GM18517 (cell line): ENCODE measurements around the gene AGPAT3.

Experiments used
- ATAC-seq: cut with Tn5 transposase; IDR thresholded peaks from one replicate; pipeline ENCODE4 v1.9.1; 2021; ENCODE audit warnings: mild to moderate bottlenecking, moderate library complexity; ENCODE audit not compliant: unreplicated experiment

The AGPAT3 gene

DNA sequence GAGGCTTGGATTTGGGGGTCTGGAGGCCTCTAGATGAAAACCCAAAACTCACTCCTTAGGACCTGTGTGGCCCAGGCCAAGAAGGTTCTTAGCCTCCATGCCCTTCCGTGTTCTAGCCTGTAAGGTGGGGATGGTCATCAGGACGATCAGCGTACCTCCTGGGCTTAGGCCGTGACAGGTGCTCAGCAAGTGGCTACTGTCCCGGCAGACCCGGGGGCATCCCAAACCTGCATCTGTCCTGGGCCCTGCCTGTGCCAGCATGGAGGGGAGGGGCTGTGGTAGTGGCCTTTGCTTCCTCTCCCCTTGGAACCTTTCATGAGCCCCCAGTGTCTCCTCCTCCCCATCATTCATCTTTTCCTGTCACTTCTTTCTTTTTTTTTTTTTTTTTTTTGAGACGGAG lies 124.4 kb downstream of the AGPAT3 start:
- ATAC-seq: no peak

DNA sequence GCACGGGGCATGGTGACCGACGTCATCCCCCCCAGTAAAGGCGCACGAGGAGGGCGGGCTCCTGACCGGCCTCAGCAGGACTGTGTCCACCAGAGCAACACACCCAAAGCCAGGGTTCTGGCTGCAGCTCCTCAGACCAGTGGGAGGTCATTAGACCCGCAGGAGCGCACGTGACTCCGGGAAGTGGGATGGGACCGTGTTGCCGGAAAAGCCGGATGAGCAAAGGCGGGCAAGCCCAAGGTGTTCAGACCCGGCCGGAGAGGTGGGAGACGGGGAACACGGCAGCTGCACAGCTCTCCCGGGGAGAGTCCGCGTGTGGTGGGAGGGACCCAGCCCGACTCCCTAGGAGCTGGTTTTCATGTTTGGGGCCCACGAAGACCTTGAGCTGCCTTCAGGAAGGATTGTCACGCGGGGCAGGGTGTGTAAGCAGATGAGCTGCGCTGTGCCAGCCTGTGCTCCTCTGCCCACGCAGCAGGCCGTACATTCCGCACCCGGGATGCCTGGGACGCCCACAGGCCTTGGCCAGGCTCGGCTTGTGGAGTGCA lies 126.5 kb downstream of the AGPAT3 start:
- no peak for ATAC-seq

DNA sequence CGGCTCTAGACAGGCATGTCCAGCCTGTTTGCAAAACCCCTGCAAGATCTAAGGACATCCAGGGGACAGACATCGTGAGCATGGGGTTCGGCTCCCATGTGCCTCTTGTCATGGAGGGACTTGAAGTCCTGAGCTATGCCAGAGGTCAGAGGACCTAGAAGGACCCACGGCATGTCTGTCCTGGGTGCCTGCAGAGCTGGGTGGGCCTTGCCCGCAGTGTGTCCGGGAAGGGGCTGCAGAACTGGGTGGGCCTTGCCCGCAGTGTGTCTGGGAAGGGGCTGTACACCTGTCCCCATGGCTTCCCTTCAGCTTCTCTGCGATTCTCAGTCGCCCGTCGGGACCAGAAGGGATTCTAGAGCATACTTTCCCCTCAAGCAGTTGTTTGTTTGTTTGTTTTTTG lies 127.1 kb downstream of the AGPAT3 start:
- ATAC-seq: no peak

DNA sequence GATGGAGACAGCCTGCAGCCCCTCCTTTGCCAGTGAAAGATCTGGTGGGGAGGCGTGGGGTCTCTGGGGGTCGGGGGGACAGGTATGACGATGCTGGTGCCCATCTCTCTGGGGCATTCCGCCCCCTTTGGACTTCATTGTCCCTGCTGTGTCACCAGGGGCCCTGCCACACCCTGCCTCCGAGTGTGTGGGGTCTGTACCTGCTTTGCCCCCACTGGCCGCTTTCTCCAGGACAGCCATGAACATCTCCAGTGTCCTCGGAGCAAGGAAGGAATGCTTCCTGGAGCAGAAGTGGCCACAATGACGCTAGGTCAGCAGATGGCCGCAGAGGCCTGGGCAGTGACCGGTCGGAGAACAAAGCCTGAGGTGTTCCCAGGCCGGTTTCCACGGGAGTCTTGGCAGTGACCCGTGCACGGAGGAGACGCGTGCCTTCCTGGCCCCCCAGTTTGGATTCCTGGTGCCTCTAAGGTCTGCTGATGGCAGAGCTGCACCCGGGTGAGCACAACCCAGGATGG lies 128.5 kb downstream of the AGPAT3 start:
- no peak for ATAC-seq

DNA sequence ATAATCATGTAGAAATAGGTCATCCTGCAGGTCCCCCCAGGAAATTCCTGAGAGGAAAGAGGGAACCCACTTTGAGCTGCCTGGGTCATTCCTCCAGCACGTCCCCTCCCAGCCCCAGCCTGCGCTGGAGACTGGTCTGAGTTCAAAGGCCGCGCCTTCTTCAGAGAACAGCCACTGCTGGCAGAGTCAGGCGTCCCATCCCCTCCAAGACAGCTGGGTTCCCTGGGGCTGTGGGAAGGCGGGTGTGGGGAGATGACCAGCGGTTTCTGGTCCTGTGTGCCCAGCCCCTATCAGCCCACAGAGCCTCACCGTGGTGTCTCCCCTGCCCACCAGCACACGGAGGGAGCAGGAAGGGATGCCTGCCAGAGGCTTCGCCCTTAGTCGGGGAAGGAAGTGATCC lies 129.1 kb downstream of the AGPAT3 start:
- ATAC-seq: no peak

DNA sequence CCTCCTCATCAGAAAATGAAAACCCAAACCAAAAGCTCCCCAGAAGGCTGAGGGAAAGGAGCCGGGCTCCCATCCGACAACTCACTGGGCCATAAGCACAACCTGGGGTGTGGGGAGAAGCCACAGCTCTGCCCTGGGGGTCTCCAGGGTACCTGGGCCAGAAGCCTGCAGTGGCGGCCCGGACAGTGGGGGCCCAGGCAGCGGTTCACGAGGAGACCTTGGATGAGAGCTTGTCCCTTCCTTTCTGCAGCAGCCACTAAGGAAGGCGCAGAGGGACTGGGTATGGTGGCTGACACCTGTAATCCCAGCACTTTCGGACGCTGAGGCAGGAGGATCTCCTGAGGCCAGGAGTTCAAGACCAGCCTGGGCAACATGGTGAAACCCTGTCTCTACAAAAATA lies 129.6 kb downstream of the AGPAT3 start:
- no peak for ATAC-seq

DNA sequence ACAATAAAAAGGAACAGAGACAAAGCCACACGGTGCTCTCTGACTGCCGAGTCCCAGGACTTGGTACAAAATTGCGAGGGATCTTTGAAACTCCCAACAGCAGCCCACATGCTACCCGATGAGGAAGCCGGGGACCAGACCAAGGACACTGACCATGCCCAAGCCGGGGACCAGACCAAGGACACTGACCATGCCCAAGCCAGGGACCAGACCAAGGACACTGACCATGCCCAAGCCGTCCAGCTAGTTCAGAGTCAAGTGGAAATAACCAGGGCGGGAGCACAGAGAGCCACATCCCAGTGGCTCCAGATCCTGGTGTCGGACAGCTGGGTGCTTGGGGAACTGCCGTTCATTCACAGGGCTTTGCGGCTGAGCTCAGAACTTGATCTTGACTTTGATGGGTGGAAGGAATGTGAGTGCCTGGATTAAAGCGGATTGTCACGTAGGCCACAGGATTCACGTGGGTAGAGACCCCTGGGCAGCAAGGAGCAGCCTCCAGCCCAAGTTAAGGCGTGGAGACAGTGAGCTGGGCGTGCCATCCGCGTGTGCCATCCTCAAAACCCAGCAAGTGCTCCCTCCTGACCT lies 130.6 kb downstream of the AGPAT3 start:
- ATAC-seq: no peak

DNA sequence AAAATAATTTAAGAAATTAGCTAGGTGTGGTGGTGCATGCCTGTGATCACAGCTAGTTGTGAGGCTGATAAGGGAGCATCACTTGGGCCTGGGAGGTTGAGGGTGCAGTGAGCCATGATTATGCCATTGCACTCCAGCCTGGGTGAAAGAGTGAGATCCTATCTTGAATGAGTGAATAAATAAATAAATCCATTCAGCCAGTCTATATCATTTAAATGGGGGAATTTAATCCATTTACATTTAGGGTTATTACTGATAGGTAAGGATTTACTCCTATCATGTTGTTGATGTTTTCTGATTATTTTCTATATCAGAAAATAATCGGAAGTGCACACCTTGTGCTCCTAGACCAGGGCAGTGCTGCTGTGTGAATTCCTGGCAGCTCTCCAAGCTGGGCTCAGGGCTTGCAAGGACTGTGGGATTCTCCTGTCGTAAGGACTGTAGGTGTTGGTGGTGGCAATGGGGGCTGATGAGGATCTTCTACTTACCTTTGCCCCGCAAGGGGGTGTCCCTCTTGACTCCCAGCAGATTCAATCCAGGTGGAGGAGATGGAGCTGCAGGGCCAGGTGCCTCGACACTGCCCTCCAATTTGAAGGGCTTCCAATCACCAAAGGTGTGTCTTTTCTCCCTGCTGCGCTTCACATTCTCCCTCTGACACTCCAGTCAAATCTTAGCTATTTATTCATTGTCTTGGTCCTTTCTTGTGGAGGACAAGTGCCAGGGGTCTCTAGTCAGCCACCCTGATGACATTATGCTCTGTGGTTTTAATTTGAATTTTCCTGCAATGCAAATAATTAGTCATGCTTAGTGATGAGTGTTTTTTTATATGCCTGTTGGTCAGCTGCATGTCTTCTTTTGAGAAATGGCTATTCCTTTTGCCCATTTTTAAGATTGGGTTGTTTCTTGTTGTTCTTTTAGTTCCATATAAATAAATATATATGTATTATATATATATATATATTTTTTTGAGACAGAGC lies 133.0 kb downstream of the AGPAT3 start:
- no peak for ATAC-seq

DNA sequence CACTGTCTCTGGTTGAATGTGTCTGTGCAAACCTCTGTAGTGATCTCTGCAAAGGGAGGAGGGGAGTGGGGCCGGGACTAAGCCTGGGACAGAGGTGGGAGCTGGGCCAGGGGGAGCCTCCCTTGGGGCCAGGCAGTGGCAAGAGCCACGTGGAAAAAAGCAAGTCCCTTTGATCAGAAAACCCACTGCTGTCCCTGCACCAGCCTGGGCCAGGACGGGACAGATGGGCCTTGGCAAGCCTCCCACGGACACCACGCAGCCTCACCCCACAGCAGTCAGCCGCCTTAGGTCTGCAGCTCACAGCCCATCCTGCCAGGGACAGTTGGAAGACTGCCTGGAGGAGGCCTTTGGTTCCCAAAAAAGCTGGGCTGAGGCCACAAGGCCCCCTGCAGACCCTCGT lies 135.3 kb downstream of the AGPAT3 start:
- no peak for ATAC-seq

DNA sequence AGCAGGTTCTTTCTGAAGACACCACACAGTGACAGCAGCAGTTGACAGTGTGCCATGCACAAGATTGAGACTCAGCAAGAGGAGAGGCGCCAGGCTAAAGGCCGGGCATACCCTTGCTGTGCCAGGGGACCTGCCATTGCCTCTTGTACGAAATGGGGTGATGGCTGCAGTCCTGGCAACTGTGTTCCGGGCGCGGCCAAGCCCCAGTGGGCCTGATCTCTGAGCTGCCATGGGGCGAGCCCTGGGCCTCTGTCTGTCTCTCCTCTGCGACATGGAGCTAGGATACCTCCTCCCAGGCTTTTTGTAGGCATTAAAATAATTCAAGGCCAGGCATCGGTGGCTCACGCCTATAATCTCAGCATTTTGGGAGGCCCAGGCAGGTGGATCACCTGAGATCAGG lies 137.5 kb downstream of the AGPAT3 start:
- no peak for ATAC-seq

DNA sequence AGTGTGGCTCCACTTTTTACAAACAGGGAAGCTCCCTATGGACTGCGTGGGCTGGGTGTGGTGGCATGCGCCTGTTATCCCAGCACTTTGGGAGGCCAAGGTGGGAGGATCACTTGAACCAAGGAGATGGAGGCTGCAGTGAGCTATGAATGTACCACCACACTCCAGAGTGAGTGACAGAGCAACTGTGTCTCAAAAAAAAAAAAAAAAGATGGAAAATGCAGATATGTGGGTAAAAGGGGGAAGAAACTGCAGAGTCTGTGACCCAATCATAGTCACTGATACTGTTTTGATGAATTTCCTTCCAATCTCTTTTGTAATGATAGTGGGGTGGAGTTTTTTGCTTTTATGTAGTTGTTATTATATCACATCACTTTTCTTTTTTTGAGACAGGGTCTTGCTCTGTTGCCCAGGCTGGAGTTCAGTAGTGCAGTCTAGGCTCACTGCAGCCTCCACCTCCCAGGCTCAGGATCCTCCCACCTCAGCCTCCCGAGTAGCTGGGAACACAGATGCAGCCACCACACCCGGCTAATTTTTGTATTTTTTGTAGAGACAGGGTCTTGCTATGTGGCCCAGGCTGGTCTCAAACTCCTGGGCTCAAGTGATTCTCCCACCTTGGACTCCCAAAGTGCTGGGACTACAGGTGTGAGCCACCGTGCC lies 138.4 kb downstream of the AGPAT3 start:
- no peak for ATAC-seq

DNA sequence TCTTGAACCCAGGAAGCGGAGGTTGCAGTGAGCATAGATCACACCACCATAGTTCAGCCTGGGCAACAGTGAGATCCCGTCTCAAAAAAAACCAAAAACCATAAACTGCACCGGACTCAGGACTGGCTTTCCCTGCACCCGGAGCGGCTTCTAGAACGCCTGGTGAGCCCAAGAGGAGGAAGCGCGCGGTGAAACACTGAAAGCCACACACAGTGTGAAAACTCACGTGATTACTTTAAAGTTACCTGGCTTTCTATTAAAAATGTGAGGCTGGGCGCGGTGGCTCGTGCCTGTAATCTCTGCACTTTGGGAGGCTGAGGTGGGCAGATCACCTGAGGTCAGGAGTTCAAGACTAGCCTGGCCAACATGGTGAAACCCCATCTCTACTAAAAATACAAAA lies 140.0 kb downstream of the AGPAT3 start:
- no peak for ATAC-seq

DNA sequence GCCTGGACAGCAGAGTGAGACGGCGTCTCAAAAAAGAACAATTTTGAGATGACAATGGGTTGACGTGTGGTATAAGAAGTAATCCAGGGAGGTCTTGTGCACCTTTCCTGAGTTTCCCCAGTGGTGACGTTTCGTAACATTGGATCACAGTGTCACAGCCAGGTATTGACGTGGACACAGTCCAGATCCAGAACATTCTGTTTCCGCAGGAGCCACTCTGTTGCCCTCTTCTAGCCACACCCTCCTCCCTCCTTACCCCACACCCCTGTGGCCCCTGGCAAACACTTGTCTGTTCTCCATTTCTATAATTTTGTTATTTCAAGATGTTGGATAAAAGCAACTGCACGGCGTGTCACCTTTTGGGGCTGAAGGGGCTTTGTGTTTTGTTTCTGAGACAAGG lies 140.6 kb downstream of the AGPAT3 start:
- no peak for ATAC-seq

DNA sequence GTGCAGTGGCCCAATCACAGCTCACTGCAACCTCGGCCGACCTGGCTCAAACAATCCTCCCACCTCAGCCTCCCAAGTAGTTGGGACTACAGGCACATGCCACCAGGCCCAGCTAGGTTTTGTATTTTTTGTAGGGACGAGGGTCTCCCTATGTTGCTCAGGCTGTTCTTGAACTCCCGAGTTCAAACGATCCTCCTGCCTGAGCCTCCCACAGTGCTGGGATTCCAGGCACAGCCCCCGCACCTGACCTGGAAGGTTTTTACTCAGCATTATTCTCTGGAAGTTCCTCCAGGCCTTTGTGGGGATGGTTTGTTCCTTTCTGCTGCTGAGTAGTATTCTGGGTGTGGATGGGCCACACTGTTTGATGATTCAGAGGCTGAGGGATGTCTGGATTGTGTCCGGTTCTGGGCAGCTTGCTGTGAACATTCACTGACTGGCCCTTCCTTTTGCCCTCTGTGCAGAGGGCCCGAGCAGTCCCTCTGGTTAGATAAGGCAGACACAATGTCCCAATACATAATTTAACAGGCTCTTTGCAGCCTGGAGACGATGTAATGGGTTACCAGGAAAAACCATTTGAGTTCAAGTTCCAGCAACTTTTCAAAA lies 141.1 kb downstream of the AGPAT3 start:
- no peak for ATAC-seq

DNA sequence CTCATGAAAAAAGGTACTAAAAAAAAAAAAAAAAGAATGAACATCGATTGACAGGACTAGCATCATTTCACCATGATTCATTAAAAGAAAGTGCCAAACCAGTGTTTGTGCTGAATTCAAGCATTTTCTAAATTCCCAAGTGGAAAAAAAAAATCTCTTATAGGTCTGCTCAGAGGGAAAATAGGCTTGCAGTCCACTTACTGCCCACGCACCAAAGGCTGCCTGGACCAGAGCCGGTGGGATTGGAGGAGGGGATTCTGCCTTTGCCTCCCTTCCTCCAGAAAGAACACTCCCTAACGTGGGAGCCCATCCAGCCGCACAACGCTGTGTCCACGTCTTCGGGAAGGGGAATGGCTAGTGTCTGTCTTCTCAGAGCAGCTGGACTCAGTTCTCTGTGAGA lies 141.6 kb downstream of the AGPAT3 start:
- no peak for ATAC-seq

DNA sequence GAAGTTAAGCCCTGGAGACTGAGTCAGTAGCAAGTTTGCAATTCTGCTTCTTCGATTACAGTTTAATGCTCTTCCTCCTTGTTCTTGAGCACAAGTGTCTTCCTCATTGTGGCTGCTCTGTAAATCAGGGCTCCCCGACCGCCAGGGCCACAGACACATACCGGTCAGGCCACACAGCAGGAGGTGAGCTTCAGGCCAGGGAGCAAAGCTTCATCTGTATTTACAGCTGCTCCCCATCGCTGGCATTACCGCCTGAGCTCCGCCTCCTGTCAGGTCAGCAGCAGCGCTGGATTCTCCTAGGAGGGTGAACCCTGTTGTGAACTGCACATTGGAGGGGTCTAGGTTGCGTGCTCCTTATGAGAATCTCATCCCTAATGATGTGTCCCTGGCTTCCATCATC lies 145.4 kb downstream of the AGPAT3 start:
- no peak for ATAC-seq

DNA sequence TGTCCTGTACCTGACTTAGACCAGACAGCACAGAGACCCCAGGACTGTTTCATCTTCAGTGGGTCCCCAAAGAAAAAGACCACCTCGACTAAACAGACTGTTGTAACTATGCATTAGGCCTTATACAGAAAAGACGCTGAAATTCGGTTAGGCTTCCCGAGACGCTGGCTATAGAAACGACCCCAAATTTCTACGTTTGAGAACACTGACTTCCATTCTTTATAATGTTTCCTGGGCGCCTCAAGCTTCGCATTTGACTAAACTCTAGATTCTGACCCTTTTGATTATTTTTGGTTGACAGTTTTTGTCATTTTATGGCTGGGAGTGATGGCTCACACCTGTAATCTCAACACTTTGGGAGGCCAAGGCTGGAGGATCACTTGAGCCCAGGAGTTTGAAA lies 146.1 kb downstream of the AGPAT3 start:
- no peak for ATAC-seq

DNA sequence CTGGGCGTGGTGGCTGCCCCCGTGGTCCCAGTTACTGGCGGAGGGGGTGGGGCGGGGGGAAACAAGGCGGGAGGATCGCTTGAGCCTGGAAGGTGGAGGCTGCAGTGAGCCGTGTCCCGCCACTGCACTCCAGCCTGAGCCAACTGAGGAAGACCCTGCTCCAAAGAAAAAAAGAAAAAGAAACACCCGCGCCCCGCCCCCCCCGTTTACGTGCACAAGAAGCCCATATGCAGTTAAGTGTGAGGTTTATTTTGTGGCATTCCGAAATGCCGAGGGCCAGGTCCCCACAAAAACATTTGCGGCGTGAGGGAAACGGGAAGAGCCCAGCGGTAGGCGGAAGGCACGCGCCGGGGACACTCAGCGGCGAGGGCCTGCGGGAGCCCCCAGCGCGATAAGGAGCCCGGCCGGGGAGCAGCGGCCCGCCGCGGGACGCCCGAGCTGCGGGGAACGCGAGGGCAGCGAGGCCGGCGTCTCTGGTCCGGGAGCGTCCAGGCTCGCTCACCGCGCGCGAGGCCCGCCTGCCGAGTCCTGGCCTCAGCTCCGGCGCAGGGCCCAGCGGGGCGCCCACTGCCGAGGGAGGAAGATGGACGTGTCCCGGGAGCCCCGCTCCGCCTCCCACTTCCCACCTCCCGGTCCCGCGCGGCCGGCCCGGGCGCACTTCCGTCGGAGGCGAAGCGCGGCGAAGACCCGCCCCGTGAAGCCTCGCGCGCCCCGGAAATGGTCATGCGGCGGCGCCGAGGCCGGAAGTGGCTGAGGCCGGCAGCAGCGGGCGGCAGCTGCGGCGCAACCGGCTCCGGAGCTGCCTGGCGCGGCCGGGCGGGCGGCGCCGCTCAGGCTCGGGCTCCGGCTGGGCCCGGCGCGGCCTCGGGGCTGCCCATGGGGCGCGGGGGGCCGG lies 146.8 kb downstream of the AGPAT3 start, which contains the start of gene TRAPPC10:
Gene TRAPPC10 (plus strand): TSS at position 731 of the 895 bp plus-strand sequence. CDS start 185 bp downstream, outside the sequence.
- ATAC-seq: peak; percentile 50

DNA sequence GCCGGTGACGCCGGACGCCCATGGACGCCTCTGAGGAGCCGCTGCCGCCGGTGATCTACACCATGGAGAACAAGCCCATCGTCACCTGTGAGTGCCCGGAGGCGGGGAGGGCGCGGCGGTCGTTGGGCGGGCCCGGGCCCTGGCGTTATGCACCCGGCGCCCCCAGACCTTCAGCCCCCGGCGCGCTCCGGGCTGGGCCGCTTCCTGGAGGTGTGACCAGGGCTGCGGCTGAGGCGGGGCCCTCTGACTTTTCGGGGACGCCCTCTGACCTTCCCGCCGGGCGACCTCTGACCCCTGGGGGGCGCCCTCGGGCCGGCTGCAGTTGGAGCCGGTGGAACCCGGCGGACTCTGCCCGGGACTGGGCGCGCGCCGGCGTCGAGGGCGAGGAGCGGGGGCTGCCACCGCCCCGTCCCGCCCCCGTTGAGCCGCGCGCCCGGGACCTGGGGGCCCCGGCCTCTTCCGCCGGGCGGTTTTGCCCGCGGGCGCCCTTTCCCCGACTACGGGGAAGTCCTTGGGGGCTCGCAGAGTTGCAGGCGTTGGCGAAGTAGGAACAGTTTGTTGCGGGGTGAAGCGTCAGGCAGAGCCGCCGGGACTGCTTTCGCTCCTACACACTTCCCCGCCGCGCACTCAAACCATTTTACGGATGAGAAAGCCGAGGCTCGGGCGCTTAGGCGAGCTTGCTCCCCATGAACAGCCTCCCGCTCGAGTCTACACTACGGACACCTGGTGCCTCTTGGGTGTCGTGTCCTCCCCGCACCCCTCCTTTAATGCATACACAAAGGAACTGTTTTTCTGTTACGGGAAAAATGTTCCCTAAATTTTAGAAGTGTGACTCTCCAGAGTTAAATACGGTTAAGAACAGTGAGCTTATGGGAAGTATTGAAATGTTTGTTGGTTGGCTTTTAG lies 147.7 kb downstream of the AGPAT3 start:
- peak; percentile 58 for ATAC-seq
